HepG2 (cell line): ENCODE results near the gene SECTM1. TPM values are rescaled to one million over a fixed set of nuclear protein-coding genes. Genes with fewer than 3 reads are reported as not detected.

ENCODE experiments used
- AKAP8 ChIP-seq: sonication (generic); formaldehyde crosslinking; IDR thresholded peaks from 2 replicates; pipeline ENCODE4 v1.5.1; 2020; ENCODE audit warnings: mild to moderate bottlenecking, missing genetic modification reagents
- EEA1 ChIP-seq: sonication (generic); formaldehyde crosslinking; IDR thresholded peaks from 2 replicates; pipeline ENCODE4 v1.5.1; 2020; ENCODE audit warnings: mild to moderate bottlenecking, missing genetic modification reagents, borderline replicate concordance
- FOXA1 ChIP-seq, 2 experiments: fragments of 450-650 bp in 1 of 2; sonication (generic) in 1 of 2; formaldehyde crosslinking in 1 of 2; IDR thresholded peaks; 2 replicates each; pipeline versions ENCODE4 v1.4.0 to v1.6.1; 2016 to 2020; ENCODE audit warnings: missing genetic modification reagents in 1 of 2
- GATAD1 ChIP-seq: IDR thresholded peaks from 2 replicates; pipeline ENCODE4 v1.6.1; 2016; ENCODE audit warnings: missing genetic modification reagents, missing compliant biosample characterization
- HNF4G ChIP-seq, 2 experiments: sonication (generic) in 1 of 2; formaldehyde crosslinking in 1 of 2; IDR thresholded peaks; 2 replicates each; pipeline versions ENCODE4 v1.4.0 to v1.6.1; 2011 to 2020; ENCODE audit warnings: borderline replicate concordance in 2 of 2, low read depth in 2 of 2, mild to moderate bottlenecking in 2 of 2, low read length in 1 of 2, missing genetic modification reagents in 1 of 2, moderate library complexity in 1 of 2
- IRF2 ChIP-seq: IDR thresholded peaks from 2 replicates; pipeline ENCODE4 v1.6.1; 2018; ENCODE audit warnings: missing genetic modification reagents, missing compliant biosample characterization
- JUNB ChIP-seq: sonication (generic); formaldehyde crosslinking; IDR thresholded peaks from 2 replicates; pipeline ENCODE4 v1.8.0; 2022; ENCODE audit warnings: missing genetic modification reagents, mild to moderate bottlenecking, borderline replicate concordance
- MAX ChIP-seq: IDR thresholded peaks from 2 replicates; pipeline ENCODE4 v1.6.1; 2012; ENCODE audit warnings: inconsistent platforms
- MEF2D ChIP-seq: sonication (generic); formaldehyde crosslinking; IDR thresholded peaks from 2 replicates; pipeline ENCODE4 v1.5.1; 2020; ENCODE audit warnings: mild to moderate bottlenecking, missing genetic modification reagents
- NFYB ChIP-seq: sonication (generic); formaldehyde crosslinking; IDR thresholded peaks from 2 replicates; pipeline ENCODE4 v1.4.0; 2020; ENCODE audit warnings: missing genetic modification reagents
- NRL ChIP-seq: sonication (generic); formaldehyde crosslinking; IDR thresholded peaks from 2 replicates; pipeline ENCODE4 v1.5.0; 2020; ENCODE audit warnings: missing genetic modification reagents, mild to moderate bottlenecking, moderate library complexity, borderline replicate concordance
- SRSF1 ChIP-seq: fragments of 200-400 bp; formaldehyde crosslinking; optimal IDR thresholded peaks from 2 replicates; pipeline ENCODE3; 2017; ENCODE audit warnings: mild to moderate bottlenecking, low read depth, low read length, moderate library complexity
- TCF12 ChIP-seq, 2 experiments: fragments of 450-650 bp in 1 of 2; sonication (generic) in 1 of 2; formaldehyde crosslinking in 1 of 2; IDR thresholded peaks; 2 replicates each; pipeline versions ENCODE4 v1.6.1 to v1.8.0; 2017 to 2022; ENCODE audit warnings: antibody characterized with exemption in 1 of 2, mild to moderate bottlenecking in 1 of 2, missing genetic modification reagents in 1 of 2, moderate library complexity in 1 of 2
- TCF7 ChIP-seq: sonication (generic); IDR thresholded peaks from 2 replicates; pipeline ENCODE4 v1.6.1; 2016; ENCODE audit warnings: antibody characterized with exemption, low read depth
- TGIF2 ChIP-seq: IDR thresholded peaks from 2 replicates; pipeline ENCODE4 v1.6.1; 2016; ENCODE audit warnings: control low read depth, missing compliant biosample characterization
- ZFP37 ChIP-seq: sonication (generic); formaldehyde crosslinking; IDR thresholded peaks from 2 replicates; pipeline ENCODE4 v1.4.0; 2020; ENCODE audit warnings: missing genetic modification reagents, borderline replicate concordance
- ZNF253 ChIP-seq: sonication (generic); formaldehyde crosslinking; IDR thresholded peaks from 2 replicates; pipeline ENCODE4 v1.8.0; 2022; ENCODE audit warnings: mild to moderate bottlenecking, missing genetic modification reagents, borderline replicate concordance
- ZNF292 ChIP-seq: sonication (generic); formaldehyde crosslinking; IDR thresholded peaks from 2 replicates; pipeline ENCODE4 v1.8.1; 2022; ENCODE audit warnings: mild to moderate bottlenecking, low read depth, missing genetic modification reagents, borderline replicate concordance
- ZNF563 ChIP-seq: sonication (generic); formaldehyde crosslinking; IDR thresholded peaks from 2 replicates; pipeline ENCODE4 v1.8.0; 2022; ENCODE audit warnings: mild to moderate bottlenecking, moderate library complexity, missing genetic modification reagents
- ZNF629 ChIP-seq: sonication (generic); formaldehyde crosslinking; conservative IDR thresholded peaks from 2 replicates; pipeline ENCODE4 v1.5.0; 2020; ENCODE audit warnings: missing genetic modification reagents
- ZNF773 ChIP-seq: sonication (generic); formaldehyde crosslinking; IDR thresholded peaks from 2 replicates; pipeline ENCODE4 v1.4.0; 2020; ENCODE audit warnings: missing genetic modification reagents, borderline replicate concordance
- polyA plus RNA-seq, 8 experiments: library from polyadenylated mRNA; depleted of rRNA in 3 of 8; stranded (reverse) in 7 of 8; unstranded in 1 of 8; fragments of >200 nt; fragmentation: Illumina TruSeq in 4 of 8; extraction: Trizol in 4 of 8; gene quantifications; 2 replicates each; pipeline versions ENCODE4 v1.2.1 to v1.2.3, GENCODE V29; 2011 to 2016; ENCODE audit warnings: low read depth in 4 of 8, missing spikeins in 1 of 8, mixed read lengths in 1 of 8; ENCODE audit not compliant: insufficient read depth in 1 of 8
- total RNA-seq, 5 experiments: library from RNA; depleted of rRNA; stranded (reverse); fragments of >200 nt; fragmentation: Illumina TruSeq; extraction: Trizol; gene quantifications; 2 replicates each; pipeline ENCODE4 v1.2.3, GENCODE V29; 2016; ENCODE audit warnings: low read depth in 1 of 5
- TF ChIP-seq, protein P1 (sequence below): sonication (generic); formaldehyde crosslinking; IDR thresholded peaks from 2 replicates; pipeline ENCODE4 v1.4.0; 2020; ENCODE audit warnings: missing genetic modification reagents, mild to moderate bottlenecking, borderline replicate concordance
- TF ChIP-seq, protein P2 (sequence below): sonication (generic); formaldehyde crosslinking; IDR thresholded peaks from 2 replicates; pipeline ENCODE4 v1.8.0; 2023; ENCODE audit warnings: mild to moderate bottlenecking, missing genetic modification reagents

The SECTM1 gene
- total and polyA plus RNA-seq, 2 of the 13 experiments (the other 11 are each of a cell fraction or from before 2014, with no cell fraction given): 3.5 to 5.3 TPM

DNA sequence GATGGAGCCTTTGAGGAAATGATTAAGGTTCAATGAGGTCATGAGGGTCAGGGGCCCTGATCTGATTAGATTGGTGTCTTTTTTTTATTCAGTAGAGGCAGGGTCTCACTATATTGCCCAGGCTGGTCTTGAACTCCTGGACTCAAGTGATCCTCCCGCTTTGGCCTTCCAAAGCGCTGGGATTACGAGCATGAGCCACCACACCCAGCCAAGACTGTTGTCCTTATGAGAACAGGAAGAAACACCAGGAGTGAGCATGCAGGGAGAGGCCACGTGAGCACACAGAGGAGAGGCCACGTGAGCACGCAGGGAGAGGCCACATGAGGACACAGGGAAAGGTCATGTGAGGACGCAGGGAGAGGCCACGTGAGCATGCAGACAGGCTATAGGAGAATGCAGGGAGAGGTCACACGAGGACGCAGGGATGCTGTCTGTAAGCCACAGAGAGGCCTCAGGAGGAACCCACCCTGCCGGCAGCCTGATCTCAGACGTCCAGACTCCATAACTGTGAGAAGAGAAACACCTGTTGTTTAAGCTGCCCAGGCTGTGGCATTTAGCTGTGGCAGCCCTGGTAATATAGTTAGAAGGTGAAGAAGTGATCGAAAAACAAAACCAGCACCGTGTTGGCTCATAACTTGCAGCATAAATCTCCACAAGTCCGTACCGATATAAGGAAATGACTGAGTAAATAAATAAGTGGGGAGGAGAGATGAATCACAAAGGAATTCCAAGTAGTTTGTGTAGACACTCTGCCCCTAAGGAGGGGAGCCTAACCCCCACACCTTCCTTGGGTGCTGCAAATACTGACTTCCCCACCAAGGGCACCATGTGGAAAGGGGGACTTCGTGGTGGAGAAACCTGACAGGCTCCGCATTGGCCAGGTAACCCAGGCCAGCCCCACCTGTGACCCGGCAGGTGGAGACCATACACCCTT is 45.4 kb downstream of the SECTM1 start (continued):
- TF ChIP-seq JUNB (CRISPR knock-in tag) (peak; percentile 64; the same call in 1 of the 2 replicates), ZNF292 (CRISPR knock-in tag) (peak; percentile 86; the same call in 1 of the 2 replicates), ZNF253 (peak; percentile 95; the same call in 1 of the 2 replicates), IRF2 (CRISPR knock-in tag) (peak; percentile 97), GATAD1 (peak; percentile 89), EEA1 (CRISPR knock-in tag) (no peak; the same call in 1 of the 2 replicates), NRL (peak; percentile 93), TCF12 (IDR thresholded peaks at IDR 0.05) (no peak), TCF12 (CRISPR knock-in tag; IDR thresholded peaks at IDR 0.05) (peak; percentile 7; the same call in 1 of the 2 replicates), ZFP37 (CRISPR knock-in tag) (peak; percentile 71; the same call in 1 of the 2 replicates), ZNF629 (peak; percentile 8; the same call in 1 of the 2 replicates), NFYB (peak; percentile 39; the same call in 1 of the 2 replicates), MAX (peak; percentile 99), HNF4G (IDR thresholded peaks at IDR 0.05; ENCODE audit: borderline replicate concordance, low read depth, low read length) (no peak), HNF4G (CRISPR knock-in tag; IDR thresholded peaks at IDR 0.05; ENCODE audit: borderline replicate concordance, low read depth) (peak; percentile 76; the same call in 1 of the 2 replicates), MEF2D (CRISPR knock-in tag) (peak; percentile 96), ZNF773 (CRISPR knock-in tag) (no peak), TGIF2 (peak; percentile 91), AKAP8 (CRISPR knock-in tag) (0 out of 2 replicates have a peak, but pooled peaks have one; percentile 66), ZNF563 (CRISPR knock-in tag) (peak; percentile 53; the same call in 1 of the 2 replicates), FOXA1 (IDR thresholded peaks at IDR 0.05) (no peak), FOXA1 (CRISPR knock-in tag; IDR thresholded peaks at IDR 0.05) (peak; percentile 64; the same call in 1 of the 2 replicates), SRSF1 (no peak), TCF7 (peak; percentile 23; the same call in 1 of the 2 replicates)
- TF ChIP-seq, protein P1, sequence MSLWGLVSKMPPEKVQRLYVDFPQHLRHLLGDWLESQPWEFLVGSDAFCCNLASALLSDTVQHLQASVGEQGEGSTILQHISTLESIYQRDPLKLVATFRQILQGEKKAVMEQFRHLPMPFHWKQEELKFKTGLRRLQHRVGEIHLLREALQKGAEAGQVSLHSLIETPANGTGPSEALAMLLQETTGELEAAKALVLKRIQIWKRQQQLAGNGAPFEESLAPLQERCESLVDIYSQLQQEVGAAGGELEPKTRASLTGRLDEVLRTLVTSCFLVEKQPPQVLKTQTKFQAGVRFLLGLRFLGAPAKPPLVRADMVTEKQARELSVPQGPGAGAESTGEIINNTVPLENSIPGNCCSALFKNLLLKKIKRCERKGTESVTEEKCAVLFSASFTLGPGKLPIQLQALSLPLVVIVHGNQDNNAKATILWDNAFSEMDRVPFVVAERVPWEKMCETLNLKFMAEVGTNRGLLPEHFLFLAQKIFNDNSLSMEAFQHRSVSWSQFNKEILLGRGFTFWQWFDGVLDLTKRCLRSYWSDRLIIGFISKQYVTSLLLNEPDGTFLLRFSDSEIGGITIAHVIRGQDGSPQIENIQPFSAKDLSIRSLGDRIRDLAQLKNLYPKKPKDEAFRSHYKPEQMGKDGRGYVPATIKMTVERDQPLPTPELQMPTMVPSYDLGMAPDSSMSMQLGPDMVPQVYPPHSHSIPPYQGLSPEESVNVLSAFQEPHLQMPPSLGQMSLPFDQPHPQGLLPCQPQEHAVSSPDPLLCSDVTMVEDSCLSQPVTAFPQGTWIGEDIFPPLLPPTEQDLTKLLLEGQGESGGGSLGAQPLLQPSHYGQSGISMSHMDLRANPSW (CRISPR knock-in tag): peak; percentile 99
- TF ChIP-seq, protein P2, sequence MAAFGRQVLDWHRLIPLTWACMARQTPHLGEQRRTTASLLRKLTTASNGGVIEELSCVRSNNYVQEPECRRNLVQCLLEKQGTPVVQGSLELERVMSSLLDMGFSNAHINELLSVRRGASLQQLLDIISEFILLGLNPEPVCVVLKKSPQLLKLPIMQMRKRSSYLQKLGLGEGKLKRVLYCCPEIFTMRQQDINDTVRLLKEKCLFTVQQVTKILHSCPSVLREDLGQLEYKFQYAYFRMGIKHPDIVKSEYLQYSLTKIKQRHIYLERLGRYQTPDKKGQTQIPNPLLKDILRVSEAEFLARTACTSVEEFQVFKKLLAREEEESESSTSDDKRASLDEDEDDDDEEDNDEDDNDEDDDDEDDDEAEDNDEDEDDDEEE (CRISPR knock-in tag): peak; percentile 84; the same call in 1 of the 2 replicates
